Measurements from ENCODE around the gene HOXD3. TPM values are rescaled to one million over a fixed set of nuclear protein-coding genes. Genes with fewer than 3 reads are reported as not detected.

HOXD3 gene
- total RNA-seq, 2 experiments from 2014 or later, result not detected

DNA sequence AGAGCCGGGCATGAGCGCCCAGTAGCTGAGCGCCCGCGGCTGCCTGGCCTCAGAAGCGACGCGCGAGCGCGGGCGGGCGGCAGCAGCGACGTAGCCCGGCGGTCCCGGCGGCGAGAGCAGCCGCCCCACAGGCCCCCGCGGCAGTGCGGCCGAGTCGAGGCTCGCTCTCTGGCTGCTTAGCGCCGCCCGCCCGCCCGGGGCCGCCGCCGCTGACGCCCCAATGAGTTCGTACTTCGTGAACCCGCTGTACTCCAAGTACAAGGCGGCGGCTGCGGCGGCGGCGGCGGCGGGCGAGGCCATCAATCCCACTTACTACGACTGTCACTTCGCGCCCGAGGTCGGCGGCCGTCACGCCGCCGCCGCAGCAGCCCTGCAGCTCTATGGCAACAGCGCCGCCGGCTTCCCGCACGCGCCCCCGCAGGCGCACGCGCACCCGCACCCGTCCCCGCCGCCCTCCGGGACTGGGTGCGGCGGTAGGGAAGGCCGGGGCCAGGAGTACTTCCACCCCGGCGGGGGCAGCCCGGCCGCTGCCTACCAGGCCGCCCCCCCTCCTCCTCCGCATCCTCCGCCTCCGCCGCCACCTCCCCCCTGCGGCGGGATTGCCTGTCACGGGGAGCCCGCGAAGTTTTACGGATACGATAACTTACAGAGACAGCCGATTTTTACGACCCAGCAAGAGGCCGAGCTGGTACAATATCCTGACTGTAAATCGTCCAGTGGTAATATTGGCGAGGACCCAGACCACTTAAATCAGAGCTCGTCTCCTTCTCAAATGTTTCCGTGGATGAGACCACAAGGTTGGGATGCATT is 26.8 kb upstream of the HOXD3 start:
- Mint-ChIP-seq H3K4me1 (ENCODE audit: low read depth) (peaks cover 19% of the 10 kb centered on the region), H3K4me3 (peak overlapping the region; percentile 52), H3K9me3 (no peaks in the 10 kb centered on the region), H3K27ac (peak overlapping the region; percentile 18), H3K27me3 (ENCODE audit: low read depth) (peaks cover 76% of the 10 kb centered on the region), H3K36me3 (ENCODE audit: low read depth) (no peaks in the 10 kb centered on the region)
- CTCF ChIA-PET, result interaction anchor here (0.7 to 2.2 kb wide), 9 partner anchors 10 to 601 kb away, joined by 3 to 11 read pairs (median 3); no protein-coding TSS in a partner anchor
- intact Hi-C loops (cut with micrococcal nuclease), result loop anchor here (1.0 to 5.0 kb wide), 3 partner anchors 8 to 684 kb away; no protein-coding TSS in a partner anchor
- DNase-seq, result peak; percentile 33

GRCh38 chr2:176130957-176131847 is 25.9 kb upstream of the HOXD3 start:
- CTCF ChIA-PET, result interaction anchor here (0.7 to 2.9 kb wide), 11 partner anchors 9 to 600 kb away, joined by 3 to 11 read pairs (median 5); no protein-coding TSS in a partner anchor
- Mint-ChIP-seq H3K36me3 (ENCODE audit: low read depth) (no peaks in the 10 kb centered on the region), H3K27ac (peak overlapping the region; percentile 18), H3K4me3 (peak overlapping the region; percentile 49), H3K9me3 (no peaks in the 10 kb centered on the region), H3K27me3 (ENCODE audit: low read depth) (peaks cover 76% of the 10 kb centered on the region), H3K4me1 (ENCODE audit: low read depth) (peaks cover 27% of the 10 kb centered on the region)
- no peak for DNase-seq
- intact Hi-C loops (cut with micrococcal nuclease), result loop anchor here (1.0 to 5.0 kb wide), 3 partner anchors 7 to 684 kb away; no protein-coding TSS in a partner anchor

- intact Hi-C loops (cut with micrococcal nuclease), result loop anchor here (2.0 to 5.0 kb wide), 3 partner anchors 27 to 683 kb away; no protein-coding TSS in a partner anchor
- H3K27me3 Mint-ChIP-seq (ENCODE audit: low read depth), result peaks cover 75% of the 10 kb centered on the region
- CTCF ChIA-PET, result interaction anchor here (0.6 to 2.9 kb wide), 10 partner anchors 9 to 911 kb away, joined by 3 to 11 read pairs (median 5); no protein-coding TSS in a partner anchor
- no peaks in the 10 kb centered on the region for H3K9me3 Mint-ChIP-seq
- peaks cover 29% of the 10 kb centered on the region for H3K4me1 Mint-ChIP-seq (ENCODE audit: low read depth)
- H3K27ac Mint-ChIP-seq, result no peak overlapping the region
- no peak for DNase-seq
- peak overlapping the region; percentile 65 for H3K4me3 Mint-ChIP-seq
- no peaks in the 10 kb centered on the region for H3K36me3 Mint-ChIP-seq (ENCODE audit: low read depth)
These were observed 25.3 kb upstream of the HOXD3 start for GRCh38 chr2:176131848-176132158.

DNA sequence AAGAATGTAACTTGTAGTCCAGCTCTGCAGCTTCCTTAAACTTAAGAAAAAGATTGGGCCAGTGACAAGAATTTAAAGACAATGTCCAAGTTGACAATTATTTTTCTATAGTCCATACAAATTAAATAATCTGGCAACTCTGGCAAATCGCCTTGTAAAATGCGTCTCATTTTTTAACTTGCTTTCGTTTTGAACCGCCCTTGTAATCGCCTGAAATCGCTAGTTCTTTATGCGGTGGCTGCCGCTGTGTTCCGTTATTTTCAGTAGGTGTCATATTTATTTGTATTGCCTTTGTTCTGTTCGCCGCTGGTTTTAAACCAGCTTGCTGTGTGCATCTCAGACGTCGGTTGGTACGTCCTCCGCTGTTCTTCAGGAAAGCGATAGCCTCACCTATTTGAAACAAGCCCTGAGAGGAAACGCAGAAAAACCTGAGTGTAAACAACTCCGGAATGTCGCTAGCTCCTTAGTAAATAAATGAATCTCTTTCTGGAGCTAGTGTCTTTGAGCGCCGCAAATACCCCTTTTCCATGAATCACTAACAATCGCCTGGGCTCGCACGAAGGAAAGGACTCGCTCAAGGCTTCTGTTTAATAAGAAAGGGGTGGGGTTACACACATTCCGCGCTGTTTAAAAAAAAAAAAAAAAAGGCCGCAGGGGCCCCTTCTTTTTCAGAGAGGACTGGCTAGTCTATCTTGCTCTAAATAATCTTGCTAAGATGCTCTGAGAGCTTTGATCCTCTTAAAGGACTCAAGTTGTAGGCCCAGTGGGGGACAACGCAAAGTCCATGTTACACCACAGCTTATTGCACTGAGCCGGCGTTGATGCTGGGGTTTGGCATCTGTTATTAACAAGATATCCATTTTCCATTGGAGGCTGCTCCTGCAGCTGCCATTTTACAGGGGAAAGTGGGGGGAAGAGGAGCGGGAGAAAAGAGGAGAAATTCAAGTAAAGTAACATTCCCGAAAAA is 24.6 kb upstream of the HOXD3 start:
- Mint-ChIP-seq H3K27me3 (ENCODE audit: low read depth) (peaks cover 79% of the 10 kb centered on the region), H3K9me3 (no peaks in the 10 kb centered on the region), H3K4me1 (ENCODE audit: low read depth) (peaks cover 29% of the 10 kb centered on the region), H3K4me3 (peak overlapping the region; percentile 65), H3K27ac (no peak overlapping the region), H3K36me3 (ENCODE audit: low read depth) (no peaks in the 10 kb centered on the region)
- intact Hi-C loops (cut with micrococcal nuclease), result loop anchor here (2.0 to 5.0 kb wide), 2 partner anchors 26 to 40 kb away; no protein-coding TSS in a partner anchor
- peak; percentile 23 for DNase-seq
- CTCF ChIA-PET, result interaction anchor here (0.6 to 2.9 kb wide), 12 partner anchors 8 to 1017 kb away, joined by 3 to 11 read pairs (median 3); no protein-coding TSS in a partner anchor

GRCh38 chr2:176133389-176133788 is 23.7 kb upstream of the HOXD3 start:
- peaks cover 2% of the 10 kb centered on the region for H3K36me3 Mint-ChIP-seq (ENCODE audit: low read depth)
- peaks cover 79% of the 10 kb centered on the region for H3K27me3 Mint-ChIP-seq (ENCODE audit: low read depth)
- DNase-seq, result no peak
- intact Hi-C loops (cut with micrococcal nuclease), result loop anchor here (2.0 to 5.0 kb wide), 2 partner anchors 25 to 39 kb away; no protein-coding TSS in a partner anchor
- CTCF ChIA-PET, result interaction anchor here (0.6 to 2.9 kb wide), 3 partner anchors 17 to 322 kb away, joined by 3 to 11 read pairs (median 3); no protein-coding TSS in a partner anchor
- H3K4me1 Mint-ChIP-seq (ENCODE audit: low read depth), result peaks cover 27% of the 10 kb centered on the region
- no peak overlapping the region for H3K4me3 Mint-ChIP-seq
- H3K27ac Mint-ChIP-seq, result no peak overlapping the region
- H3K9me3 Mint-ChIP-seq, result peaks cover 2% of the 10 kb centered on the region

DNA sequence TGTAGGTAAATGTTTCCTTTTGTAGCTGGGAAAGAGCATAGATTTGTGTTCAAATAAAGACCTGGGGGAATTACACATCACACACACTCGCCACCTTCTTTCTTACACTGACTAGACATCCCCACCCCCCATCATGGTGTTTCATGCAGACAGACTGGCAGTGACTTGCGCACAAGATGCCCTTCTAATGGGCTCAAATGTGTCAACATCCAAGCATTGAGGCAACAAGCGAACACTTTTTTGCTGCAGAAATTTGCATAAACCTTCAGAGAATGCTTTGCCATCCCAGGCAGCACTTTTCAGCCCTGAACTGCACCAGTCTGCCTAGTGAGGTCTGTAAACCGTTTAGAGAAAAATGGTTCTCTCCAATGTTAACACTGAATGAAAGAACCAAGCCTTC is 23.1 kb upstream of the HOXD3 start:
- Mint-ChIP-seq H3K27ac (no peak overlapping the region), H3K4me1 (ENCODE audit: low read depth) (peaks cover 24% of the 10 kb centered on the region), H3K4me3 (no peak overlapping the region), H3K36me3 (ENCODE audit: low read depth) (peaks cover 3% of the 10 kb centered on the region), H3K9me3 (peaks cover 5% of the 10 kb centered on the region), H3K27me3 (ENCODE audit: low read depth) (peaks cover 81% of the 10 kb centered on the region)
- CTCF ChIA-PET, result interaction anchor here (0.6 to 2.9 kb wide), 2 partner anchors 17 to 321 kb away, joined by 3 to 11 read pairs; no protein-coding TSS in a partner anchor
- intact Hi-C loops (cut with micrococcal nuclease), result loop anchor here (5.0 kb wide), 1 partner anchor 38 kb away; no protein-coding TSS in a partner anchor
- no peak for DNase-seq

DNA sequence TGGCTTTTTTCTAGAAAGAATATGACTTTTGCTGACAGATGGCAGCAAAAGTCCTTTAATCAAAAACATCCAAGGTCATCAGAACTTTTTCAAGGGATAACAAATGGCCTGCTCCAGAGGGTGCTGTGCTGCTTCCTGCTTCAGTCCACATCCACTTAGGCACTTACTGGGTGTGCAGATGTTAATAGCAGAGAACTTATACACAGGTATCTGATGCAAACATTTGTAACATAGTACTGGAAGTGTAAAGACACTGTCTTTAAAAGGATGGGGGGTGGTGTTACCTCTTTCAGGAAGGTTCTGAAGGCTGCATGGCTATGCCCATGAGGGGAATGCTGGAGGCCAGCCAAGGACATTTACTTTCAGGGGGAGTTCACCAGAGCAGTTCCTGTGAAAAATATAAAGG is 22.1 kb upstream of the HOXD3 start:
- peaks cover 3% of the 10 kb centered on the region for H3K36me3 Mint-ChIP-seq (ENCODE audit: low read depth)
- no peak overlapping the region for H3K27ac Mint-ChIP-seq

DNA sequence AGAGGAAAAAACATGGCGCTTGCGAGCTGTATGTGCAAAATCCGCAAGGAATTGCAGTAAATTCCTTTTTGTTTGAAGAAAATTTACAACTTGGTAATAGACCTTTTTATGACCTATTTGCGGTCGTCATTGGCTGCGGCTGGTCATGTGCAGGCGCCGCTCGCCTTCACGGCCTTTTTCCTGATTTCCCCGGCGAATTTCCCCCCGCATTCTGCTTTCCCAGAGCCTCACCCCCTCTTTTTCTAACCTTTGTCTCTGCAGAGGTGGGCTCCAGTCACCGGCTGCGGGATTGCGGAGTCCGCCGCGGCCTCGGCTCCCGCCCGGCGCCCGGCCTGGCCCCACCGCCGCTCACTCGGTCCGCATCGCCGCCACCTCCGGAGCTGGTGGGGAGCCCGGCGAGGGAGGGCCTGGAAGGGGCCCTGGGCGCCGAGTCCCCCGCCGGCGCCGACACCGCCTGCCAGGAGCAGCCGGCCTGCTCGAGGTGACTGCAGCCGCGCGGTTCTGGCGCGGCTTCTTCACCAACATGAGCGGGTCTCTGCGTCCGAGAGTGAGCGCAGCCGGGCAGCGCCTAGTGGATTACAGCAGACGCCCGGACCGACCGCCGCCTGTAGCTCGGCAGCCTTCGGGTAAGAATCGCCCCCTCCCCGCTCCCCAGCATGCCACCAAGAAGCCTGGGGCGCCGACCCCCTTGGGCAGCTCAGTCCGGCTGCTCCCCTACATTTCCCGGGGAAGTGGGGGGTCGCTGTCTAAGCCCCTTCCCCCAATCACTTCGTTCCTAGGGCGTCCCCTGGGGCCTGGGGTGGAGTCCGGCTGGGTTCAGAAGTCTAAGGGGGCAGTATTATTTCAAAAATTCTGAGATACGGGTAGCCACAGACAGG is 20.5 kb upstream of the HOXD3 start:
- peaks cover 3% of the 10 kb centered on the region for H3K36me3 Mint-ChIP-seq (ENCODE audit: low read depth)
- peak overlapping the region; percentile 36 for H3K4me3 Mint-ChIP-seq
- DNase-seq, result no peak
- H3K27ac Mint-ChIP-seq, result no peak overlapping the region
- CTCF ChIA-PET, result interaction anchor here (0.7 to 4.0 kb wide), 3 partner anchors 9 to 515 kb away, joined by 3 to 24 read pairs (median 3); no protein-coding TSS in a partner anchor
- peaks cover 5% of the 10 kb centered on the region for H3K9me3 Mint-ChIP-seq
- intact Hi-C loops (cut with micrococcal nuclease), result no loop called here
- peaks cover 85% of the 10 kb centered on the region for H3K27me3 Mint-ChIP-seq (ENCODE audit: low read depth)
- H3K4me1 Mint-ChIP-seq (ENCODE audit: low read depth), result peaks cover 32% of the 10 kb centered on the region

More for the DNA sequence above, 22.1 kb upstream of the HOXD3 start:
- peaks cover 29% of the 10 kb centered on the region for H3K4me1 Mint-ChIP-seq (ENCODE audit: low read depth)
- no peak for DNase-seq
- CTCF ChIA-PET, result no interaction called here
- intact Hi-C loops (cut with micrococcal nuclease), result no loop called here
- H3K4me3 Mint-ChIP-seq, result no peak overlapping the region
- H3K27me3 Mint-ChIP-seq (ENCODE audit: low read depth), result peaks cover 87% of the 10 kb centered on the region
- H3K9me3 Mint-ChIP-seq, result peaks cover 5% of the 10 kb centered on the region

- H3K4me3 Mint-ChIP-seq, result no peak overlapping the region
- H3K4me1 Mint-ChIP-seq (ENCODE audit: low read depth), result peaks cover 29% of the 10 kb centered on the region
- peaks cover 5% of the 10 kb centered on the region for H3K9me3 Mint-ChIP-seq
- DNase-seq, result no peak
- no peak overlapping the region for H3K27ac Mint-ChIP-seq
- CTCF ChIA-PET, result interaction anchor here (0.8 to 5.3 kb wide), 3 partner anchors 10 to 317 kb away, joined by 3 to 93 read pairs (median 24); no protein-coding TSS in a partner anchor
- intact Hi-C loops (cut with micrococcal nuclease), result no loop called here
- peaks cover 3% of the 10 kb centered on the region for H3K36me3 Mint-ChIP-seq (ENCODE audit: low read depth)
- H3K27me3 Mint-ChIP-seq (ENCODE audit: low read depth), result peaks cover 87% of the 10 kb centered on the region
These were observed 19.9 kb upstream of the HOXD3 start for GRCh38 chr2:176137252-176137580.

DNA sequence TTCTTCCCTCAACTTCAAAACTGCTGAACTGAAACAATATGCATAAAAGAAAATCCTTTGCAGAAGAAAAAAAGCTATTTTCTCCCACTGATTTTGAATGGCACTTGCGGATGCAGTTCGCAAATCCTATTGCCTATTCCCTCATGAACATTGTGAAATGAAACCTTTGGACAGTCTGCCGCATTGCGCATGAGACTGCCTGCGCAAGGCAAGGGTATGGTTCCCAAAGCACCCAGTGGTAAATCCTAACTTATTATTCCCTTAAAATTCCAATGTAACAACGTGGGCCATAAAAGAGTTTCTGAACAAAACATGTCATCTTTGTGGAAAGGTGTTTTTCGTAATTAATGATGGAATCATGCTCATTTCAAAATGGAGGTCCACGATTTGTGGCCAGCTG is 19.2 kb upstream of the HOXD3 start:
- H3K9me3 Mint-ChIP-seq, result peaks cover 5% of the 10 kb centered on the region
- H3K27me3 Mint-ChIP-seq (ENCODE audit: low read depth), result peaks cover 86% of the 10 kb centered on the region
- CTCF ChIA-PET, result interaction anchor here (0.6 to 5.3 kb wide), 6 partner anchors 11 to 416 kb away, joined by 4 to 93 read pairs (median 9); no protein-coding TSS in a partner anchor

More for the DNA sequence above, 19.2 kb upstream of the HOXD3 start:
- H3K36me3 Mint-ChIP-seq (ENCODE audit: low read depth), result peaks cover 3% of the 10 kb centered on the region
- DNase-seq, result no peak
- H3K4me3 Mint-ChIP-seq, result no peak overlapping the region
- H3K4me1 Mint-ChIP-seq (ENCODE audit: low read depth), result peaks cover 26% of the 10 kb centered on the region
- H3K27ac Mint-ChIP-seq, result no peak overlapping the region
- intact Hi-C loops (cut with micrococcal nuclease), result loop anchor here (1.0 kb wide), 1 partner anchor 8 kb away; no protein-coding TSS in a partner anchor
